Sciatic nerve (tissue), 2 donors: ENCODE results near the gene BAD. TPM values are rescaled to one million over a fixed set of nuclear protein-coding genes. Genes with fewer than 3 reads are reported as not detected.

Experiments
- ATAC-seq: fragments of 200-7000 bp; cut with Tn5 transposase; one replicate; pipeline ENCODE4 v1.9.1; 2020; ENCODE audit warnings: mild to moderate bottlenecking, moderate library complexity
- DNase-seq: peaks from one replicate; pipeline ENCODE4 v3.0.0-alpha.2; 2020; ENCODE audit warnings: low spot score
- intact Hi-C: fragments of 100-400 bp; cut with DNase I; formaldehyde crosslinking; loops from one replicate; pipeline ENCODE4 v1.14.2; 2022
- total RNA-seq: library from RNA; stranded (reverse); fragmentation: NEBNext Ultra II Directional; extraction: Animal tissue kit (Norgen Biotek cat#: 25700); gene quantifications from one replicate; pipeline ENCODE4 v1.2.1, GENCODE V29; 2021
- donor health status: DM: no; HTN: no; CAD: no.
- donor health status: DM: no; HTN: no; CAD: no.

The BAD gene
- total RNA-seq, 1 donor from 2014 or later, result 47.4 TPM

GRCh38 chr11:64240435-64241240 lies 43.8 kb downstream of the BAD start, which contains the start of gene FKBP2:
FKBP2 (plus strand) TSS chr11:64241095; CDS start chr11:64242388, 1,293 bp downstream.
- DNase-seq (peak; percentile 98), ATAC-seq (peak; percentile 84)
- intact Hi-C loops, result no loop called here

- DNase-seq (no peak), ATAC-seq (no peak)
- intact Hi-C loops, result no loop called here
Observed at GRCh38 chr11:64239662-64240434, 44.6 kb downstream of the BAD start.

DNA sequence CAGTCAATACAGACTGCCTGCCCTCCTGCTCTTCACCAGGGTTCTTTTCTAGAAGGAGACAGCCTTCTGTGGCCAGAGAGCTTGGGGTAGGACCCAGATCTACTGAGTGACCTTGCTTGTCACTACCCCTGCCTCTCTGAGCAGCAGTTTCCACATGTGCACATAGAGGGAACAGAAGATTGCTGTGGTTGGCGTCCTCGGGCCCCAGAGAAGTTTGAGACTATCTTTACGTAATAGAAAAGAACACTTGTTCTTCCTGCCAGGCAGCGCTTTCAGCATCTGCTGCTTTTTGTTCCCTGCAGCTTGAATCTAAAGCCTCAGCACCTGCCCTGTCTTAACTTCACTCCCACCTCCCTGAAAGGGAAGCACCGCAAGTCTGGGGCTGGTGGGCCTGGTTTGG lies 45.5 kb downstream of the BAD start:
- DNase-seq, result no peak
- intact Hi-C loops, result no loop called here
- ATAC-seq, result no peak

DNA sequence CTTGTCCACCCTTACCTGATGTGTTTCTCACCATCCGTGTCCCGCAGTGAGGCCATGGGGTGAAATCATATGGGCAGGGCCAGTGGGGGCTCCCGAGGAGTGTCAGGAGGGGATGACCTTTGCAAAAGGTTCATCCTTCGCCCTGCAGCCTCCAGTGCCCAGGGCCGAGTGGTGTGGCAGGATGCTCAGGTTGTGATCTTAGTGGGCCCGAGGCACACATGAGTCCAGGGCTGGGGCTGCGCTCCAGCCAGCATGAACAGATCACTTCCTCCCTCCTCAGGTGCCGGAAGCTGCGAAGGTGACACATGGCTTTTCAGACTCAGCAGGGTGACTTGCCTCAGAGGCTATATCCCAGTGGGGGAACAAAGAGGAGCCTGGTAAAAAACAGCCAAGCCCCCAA lies 46.4 kb downstream of the BAD start:
- ATAC-seq (no peak), DNase-seq (no peak)

DNA sequence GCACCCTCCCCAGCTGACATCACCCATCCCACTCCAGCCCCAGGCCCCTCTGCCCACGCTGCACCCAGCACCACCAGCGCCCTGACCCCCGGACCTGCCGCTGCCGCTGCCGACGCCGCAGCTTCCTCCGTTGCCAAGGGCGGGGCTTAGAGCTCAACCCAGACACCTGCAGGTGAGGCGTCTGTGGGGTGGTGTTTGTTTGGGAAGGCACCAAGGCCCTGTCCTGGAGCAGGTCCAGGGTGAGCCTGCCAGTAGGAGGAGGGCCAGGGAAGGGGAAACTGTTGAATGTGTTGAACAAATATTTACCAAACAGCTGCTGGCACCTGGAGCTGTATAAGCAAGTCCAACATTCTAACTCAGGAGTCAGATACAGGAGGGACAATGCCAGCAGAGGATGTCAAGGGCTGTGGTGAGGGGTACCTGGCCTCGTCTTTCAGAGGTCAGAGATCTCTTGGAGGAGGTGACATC lies 46.9 kb downstream of the BAD start:
- DNase-seq (no peak), ATAC-seq (no peak)
- intact Hi-C loops, result no loop called here

More for the DNA sequence above, 46.4 kb downstream of the BAD start:
- intact Hi-C loops, result no loop called here

DNA sequence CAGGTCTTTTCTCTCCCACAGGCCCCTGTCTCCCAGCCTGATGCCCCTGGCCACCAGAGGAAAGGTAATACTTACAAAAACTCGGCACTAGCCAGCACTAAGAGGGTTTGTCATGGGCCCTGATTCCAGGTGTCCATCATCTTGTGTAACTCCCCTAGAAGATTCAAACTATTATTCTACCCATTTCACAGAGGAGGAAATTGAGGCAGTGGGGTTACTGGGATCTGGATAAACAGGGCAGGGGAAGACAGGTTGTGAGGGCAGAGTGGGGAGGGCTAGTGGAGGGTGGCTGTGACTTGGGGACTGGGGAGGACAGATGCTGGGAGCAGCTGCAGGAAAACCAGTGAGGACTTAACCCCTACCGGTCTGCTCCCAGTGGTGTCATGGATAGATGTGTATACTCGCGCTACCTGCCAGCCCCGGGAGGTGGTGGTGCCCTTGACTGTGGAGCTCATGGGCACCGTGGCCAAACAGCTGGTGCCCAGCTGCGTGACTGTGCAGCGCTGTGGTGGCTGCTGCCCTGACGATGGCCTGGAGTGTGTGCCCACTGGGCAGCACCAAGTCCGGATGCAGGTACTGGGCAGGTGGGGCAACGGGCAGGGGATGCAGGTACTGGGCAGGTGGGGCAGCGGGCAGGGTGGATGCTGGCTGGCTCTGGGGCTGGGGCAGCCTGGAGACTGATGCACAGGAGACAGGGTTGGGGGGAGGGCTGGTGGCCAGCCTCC lies 48.9 kb downstream of the BAD start:
- intact Hi-C loops, result no loop called here
- no peak for ATAC-seq
- peak; percentile 56 for DNase-seq

DNA sequence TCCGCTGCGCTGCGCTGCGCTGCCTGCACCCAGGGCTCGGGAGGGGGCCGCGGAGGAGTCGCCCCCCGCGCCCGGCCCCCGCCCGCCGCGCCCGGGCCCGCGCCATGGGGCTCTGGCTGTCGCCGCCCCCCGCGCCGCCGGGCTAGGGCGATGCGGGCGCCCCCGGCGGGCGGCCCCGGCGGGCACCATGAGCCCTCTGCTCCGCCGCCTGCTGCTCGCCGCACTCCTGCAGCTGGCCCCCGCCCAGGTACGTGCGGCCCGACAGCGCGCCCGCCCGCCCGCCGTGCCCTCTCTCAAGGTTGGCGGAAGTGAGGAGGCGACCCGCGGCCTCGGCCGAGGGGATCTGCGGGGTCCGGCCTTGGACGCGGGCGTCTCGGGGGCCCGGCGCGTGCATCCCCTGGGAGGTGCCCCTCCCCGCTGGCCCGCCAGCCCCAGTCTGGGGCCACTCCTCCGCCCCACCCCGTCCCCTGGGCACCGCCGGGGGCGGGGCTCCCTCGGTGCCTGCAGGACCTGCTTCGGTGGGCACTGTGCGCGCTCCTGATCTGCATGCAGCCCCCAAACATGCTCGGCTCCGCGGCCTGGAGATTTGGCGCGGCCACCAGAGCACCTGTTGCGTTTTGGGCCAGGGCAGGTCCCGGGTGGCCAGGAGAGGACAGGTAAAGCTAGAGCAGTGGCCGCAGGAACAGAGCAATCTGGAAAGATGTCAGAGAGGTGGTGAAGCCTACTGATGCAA lies 49.7 kb downstream of the BAD start:
- DNase-seq (no peak), ATAC-seq (peak; percentile 25)
- intact Hi-C loops, result no loop called here

- peak; percentile 87 for DNase-seq
- intact Hi-C loops, result no loop called here
- peak; percentile 65 for ATAC-seq
Observed at GRCh38 chr11:64233913-64234586, 50.4 kb downstream of the BAD start, which contains the start of gene VEGFB. VEGFB (plus strand) TSS chr11:64234584; CDS start chr11:64234834, 250 bp downstream.

GRCh38 chr11:64232967-64233315 lies 51.5 kb downstream of the BAD start:
- intact Hi-C loops, result no loop called here
- DNase-seq (no peak), ATAC-seq (no peak)

DNA sequence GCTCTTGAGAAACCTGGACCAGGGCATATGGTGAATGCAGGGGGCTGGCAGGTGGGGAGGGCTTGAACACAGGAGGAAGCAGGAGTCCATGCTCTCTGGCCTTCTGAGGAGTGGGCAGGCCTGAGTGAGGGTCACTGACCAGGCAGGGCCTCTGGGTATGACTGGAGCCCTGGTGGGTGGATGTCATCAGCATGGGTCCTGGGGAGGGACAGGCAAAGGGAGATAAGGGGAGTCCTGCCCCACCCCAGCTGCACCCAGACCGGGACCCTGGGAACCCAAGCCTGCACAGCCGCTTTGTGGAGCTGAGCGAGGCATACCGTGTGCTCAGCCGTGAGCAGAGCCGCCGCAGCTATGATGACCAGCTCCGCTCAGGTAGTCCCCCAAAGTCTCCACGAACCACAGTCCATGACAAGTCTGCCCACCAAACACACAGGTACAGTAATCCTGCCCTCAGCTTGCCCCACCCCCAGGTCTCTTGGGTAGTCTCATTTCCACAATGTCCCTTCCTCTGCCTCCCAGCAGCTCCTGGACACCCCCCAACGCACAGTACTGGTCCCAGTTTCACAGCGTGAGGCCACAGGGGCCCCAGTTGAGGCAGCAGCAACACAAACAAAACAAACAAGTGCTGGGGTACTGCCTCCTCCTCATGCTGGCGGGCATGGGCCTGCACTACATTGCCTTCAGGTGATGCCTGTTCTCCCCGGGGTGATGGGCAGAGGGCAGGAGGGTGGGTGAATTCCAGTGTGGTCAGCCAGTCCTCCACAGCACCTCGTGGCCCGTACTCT lies 52.1 kb downstream of the BAD start:
- intact Hi-C loops, result no loop called here
- no peak for ATAC-seq
- no peak for DNase-seq

GRCh38 chr11:64231546-64231945 lies 52.9 kb downstream of the BAD start:
- ATAC-seq (no peak), DNase-seq (no peak)
- intact Hi-C loops, result no loop called here

- ATAC-seq (no peak), DNase-seq (no peak)
- intact Hi-C loops, result no loop called here
Observed at GRCh38 chr11:64230985-64231365, 53.5 kb downstream of the BAD start.

DNA sequence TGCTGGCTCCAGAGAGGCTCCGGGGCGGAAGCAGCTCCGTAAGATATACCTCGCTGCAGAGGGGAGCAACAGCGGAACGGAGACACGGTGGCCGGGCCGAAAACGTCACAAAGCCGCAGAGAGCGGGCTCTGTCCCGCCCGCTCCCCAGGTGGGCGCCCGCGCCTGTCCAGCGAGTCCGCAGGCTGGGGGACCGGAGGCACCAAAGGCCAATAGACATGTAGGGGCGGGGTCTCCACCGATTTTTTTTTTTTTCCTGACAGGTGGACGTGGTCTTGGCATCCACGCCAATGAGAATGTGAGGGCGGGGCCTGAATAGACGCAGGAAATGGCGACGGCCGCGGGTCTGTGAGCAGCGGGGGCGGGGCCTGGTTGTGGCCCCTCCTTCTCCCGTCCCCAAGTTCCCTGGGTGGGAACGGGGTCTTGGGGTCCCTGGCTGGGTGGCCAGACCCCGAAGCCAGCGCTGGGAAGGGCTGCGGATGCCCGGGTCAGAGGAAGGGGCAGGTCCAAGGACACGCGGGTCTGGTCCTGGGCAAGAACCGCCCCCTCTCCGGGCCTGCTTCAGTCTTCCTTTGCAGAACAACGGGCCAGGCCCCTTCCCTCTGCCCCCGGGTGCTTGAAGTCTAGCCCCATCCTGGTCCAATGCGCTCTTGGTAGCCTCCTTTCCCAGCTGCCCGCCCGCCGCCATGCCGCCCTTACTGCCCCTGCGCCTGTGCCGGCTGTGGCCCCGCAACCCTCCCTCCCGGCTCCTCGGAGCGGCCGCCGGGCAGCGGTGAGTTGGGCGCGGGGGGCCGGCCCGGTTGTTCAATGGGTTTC lies 54.1 kb downstream of the BAD start, which contains the start of gene DNAJC4:
Gene DNAJC4 (plus strand): TSS at position 378 of the 814 bp plus-strand sequence. CDS start 307 bp downstream, at position 685.
- DNase-seq, result peak; percentile 94
- ATAC-seq, result peak; percentile 78
- intact Hi-C loops, result no loop called here

DNA sequence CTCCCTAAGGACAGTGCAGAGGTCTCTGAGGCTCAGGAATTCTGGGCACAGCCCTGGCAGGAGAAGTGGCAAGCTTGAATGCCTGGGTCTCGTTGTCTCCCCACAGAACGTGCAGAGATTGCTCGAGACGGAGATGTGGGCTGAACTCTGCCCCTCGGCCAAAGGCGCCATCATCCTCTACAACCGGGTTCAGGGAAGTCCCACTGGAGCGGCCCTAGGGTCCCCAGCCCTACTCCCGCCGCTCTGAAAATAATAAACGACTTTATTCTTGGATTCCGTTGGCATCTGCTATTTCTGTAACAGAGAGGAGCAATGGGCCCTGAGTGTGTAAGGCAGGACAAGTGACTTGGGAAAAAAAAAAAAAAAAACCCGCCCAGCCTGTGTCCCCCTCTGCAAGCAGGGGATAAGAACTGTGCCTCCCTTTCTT lies 54.7 kb downstream of the BAD start:
- intact Hi-C loops, result no loop called here
- ATAC-seq (no peak), DNase-seq (no peak)

GRCh38 chr11:64229090-64229743 lies 55.2 kb downstream of the BAD start:
- ATAC-seq, result no peak
- DNase-seq, result peak; percentile 59
- intact Hi-C loops, result no loop called here

DNA sequence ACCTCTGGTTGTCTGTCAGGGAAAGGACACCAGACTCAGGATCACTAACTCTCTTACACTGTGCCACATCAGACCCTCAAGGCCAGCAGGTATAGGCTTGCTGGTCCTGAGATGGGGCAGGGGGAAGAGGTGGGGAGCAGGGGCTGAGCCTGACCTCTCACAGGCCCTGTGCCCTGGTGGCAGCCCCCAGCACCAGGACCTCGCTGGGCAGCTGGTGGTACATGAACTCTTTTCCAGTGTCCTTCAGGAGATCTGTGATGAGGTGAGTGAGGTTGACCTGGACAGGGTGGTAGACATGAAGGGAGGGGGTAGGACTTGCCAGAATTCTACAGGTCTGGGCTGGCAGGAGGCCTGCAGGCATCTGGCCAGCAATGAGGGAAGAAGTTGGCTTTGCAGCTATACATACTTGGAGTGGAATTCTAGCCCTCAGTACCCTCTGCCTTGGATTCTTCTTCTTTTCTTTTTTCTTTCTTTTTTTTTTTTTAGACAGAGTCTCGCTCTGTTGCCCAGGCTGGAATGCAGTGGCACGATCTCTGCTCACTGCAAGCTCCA lies 57.0 kb downstream of the BAD start:
- peak; percentile 58 for DNase-seq
- no peak for ATAC-seq
- intact Hi-C loops, result no loop called here
